ENCODE results near the gene MROH7. TPM values are rescaled to one million over a fixed set of nuclear protein-coding genes. Genes with fewer than 3 reads are reported as not detected.
"Not testable (repeated sequence)": the region's sequence is repeated elsewhere in the genome, so short reads cannot be mapped to it uniquely, and the experiment has no call there.

MROH7 gene
- total RNA-seq, 4 donors from 2014 or later = 3.5 to 11.8 (median 5.4) TPM

GRCh38 chr1:54627196-54627595 is 14.4 kb upstream of the MROH7 start:
- Histone ChIP-seq H3K27me3 (no peaks in the 10 kb centered on the region), H3K4me1 (no peaks in the 10 kb centered on the region), H3K9me3 (no peaks in the 10 kb centered on the region), H3K4me3 (no peak overlapping the region), H3K36me3 (no peaks in the 10 kb centered on the region), H3K27ac (no peak overlapping the region)
- TF ChIP-seq POLR2A (IDR thresholded peaks at IDR 0.05) = no peak
- DNase-seq = no peak
- intact Hi-C loops (cut with DNase I; ENCODE audit: low total_unique reads) = no loop called here

GRCh38 chr1:54635804-54636203 is 5.8 kb upstream of the MROH7 start:
- H3K4me3 ChIP-seq; H3K9me3 ChIP-seq; H3K27me3 ChIP-seq; DNase-seq; intact Hi-C loops (cut with DNase I; ENCODE audit: low total_unique reads); H3K36me3 ChIP-seq; H3K4me1 ChIP-seq; H3K27ac ChIP-seq: not testable (repeated sequence)

GRCh38 chr1:54636461-54637446 is 4.8 kb upstream of the MROH7 start:
- DNase-seq; intact Hi-C loops (cut with DNase I; ENCODE audit: low total_unique reads); H3K27ac ChIP-seq; H3K27me3 ChIP-seq; H3K4me1 ChIP-seq; H3K36me3 ChIP-seq; H3K4me3 ChIP-seq; H3K9me3 ChIP-seq: not testable (repeated sequence)

- no peak overlapping the region for H3K27ac ChIP-seq
- no peaks in the 10 kb centered on the region for H3K36me3 ChIP-seq
- DNase-seq = no peak
- H3K9me3 ChIP-seq = peaks cover 0 to 5% of the 10 kb centered on the region in 2 donors
- TF ChIP-seq POLR2A (IDR thresholded peaks at IDR 0.05) = no peak
- TF ChIP-seq CTCF (IDR thresholded peaks at IDR 0.05) = no peak
- H3K4me1 ChIP-seq = no peaks in the 10 kb centered on the region
- H3K4me3 ChIP-seq = no peak overlapping the region
- intact Hi-C loops (cut with DNase I; ENCODE audit: low total_unique reads) = no loop called here
- no peaks in the 10 kb centered on the region for H3K27me3 ChIP-seq
These were observed 1.2 kb upstream of the MROH7 start for GRCh38 chr1:54640361-54640760.

DNA sequence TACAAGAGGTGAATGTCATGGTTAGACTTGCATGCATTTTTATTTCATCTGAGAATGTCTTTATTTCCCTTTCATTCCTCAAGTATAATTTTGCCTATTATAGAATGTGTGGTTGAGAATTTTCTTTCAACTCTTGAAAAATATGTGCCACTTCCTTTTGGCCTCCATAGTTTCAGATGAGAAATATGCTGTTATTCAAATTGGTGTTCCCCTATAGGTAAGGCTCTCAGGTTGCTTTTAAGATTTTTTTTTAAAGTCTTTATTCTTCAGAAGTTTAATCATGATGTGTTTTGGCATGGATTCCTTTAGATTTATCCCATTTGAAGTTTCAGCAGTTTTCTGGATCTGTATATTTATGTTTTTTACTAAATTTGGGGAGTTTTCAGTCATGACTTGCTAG is 2.1 kb downstream of the MROH7 start:
- no peak overlapping the region for H3K4me3 ChIP-seq
- H3K4me1 ChIP-seq = no peaks in the 10 kb centered on the region
- H3K36me3 ChIP-seq = no peaks in the 10 kb centered on the region
- DNase-seq = no peak
- H3K9me3 ChIP-seq = peaks cover 0 to 5% of the 10 kb centered on the region in 2 donors
- no peak overlapping the region for H3K27ac ChIP-seq
- no peaks in the 10 kb centered on the region for H3K27me3 ChIP-seq
- no peak for TF ChIP-seq POLR2A (IDR thresholded peaks at IDR 0.05)
- no peak for TF ChIP-seq CTCF (IDR thresholded peaks at IDR 0.05)
- intact Hi-C loops (cut with DNase I; ENCODE audit: low total_unique reads) = no loop called here

DNA sequence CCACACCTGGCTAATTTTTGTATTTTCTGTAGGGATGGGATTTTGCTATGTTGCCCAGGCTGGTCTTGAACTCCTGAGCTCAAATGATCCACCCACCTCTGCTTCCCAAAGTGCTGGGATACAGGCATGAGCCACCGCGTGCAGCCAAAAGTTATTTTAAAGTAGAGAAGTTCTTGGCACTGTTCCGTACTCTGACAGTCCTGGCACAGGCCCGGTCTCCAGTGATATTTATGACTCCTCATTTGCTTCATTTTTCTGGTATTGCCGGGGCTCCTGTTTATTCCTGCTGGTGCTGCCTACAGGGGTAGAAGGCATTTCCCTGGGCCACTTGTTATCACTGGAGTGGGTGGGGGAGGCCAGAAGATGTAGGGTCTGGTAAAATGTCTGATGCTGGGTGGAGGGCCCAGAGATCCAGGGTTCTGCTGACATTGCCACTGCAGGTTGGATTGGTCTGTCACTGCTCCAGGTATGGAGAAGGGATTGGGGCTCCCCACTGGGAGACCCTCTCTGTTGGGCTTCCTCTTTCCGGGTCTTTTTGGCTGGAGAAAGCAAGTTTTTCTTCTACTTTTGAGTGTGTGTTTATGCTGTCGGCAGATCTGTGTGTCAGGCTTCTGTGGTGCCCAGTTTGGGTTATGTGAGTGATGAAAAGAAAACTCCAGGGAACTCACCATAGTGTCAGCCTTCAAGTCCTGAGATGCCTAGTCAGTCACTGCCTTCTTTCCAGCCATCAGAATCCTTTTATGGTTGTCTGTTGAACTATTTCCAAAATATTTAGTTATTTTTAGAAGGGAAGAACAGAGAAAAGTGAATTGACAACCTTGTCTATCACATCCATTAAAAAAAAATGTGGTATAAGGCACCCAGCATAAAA is 4.5 kb downstream of the MROH7 start:
- Histone ChIP-seq H3K36me3 (no peaks in the 10 kb centered on the region), H3K9me3 (peaks cover 0 to 5% of the 10 kb centered on the region in 2 donors), H3K27me3 (no peaks in the 10 kb centered on the region), H3K27ac (no peak overlapping the region), H3K4me1 (no peaks in the 10 kb centered on the region), H3K4me3 (no peak overlapping the region)
- intact Hi-C loops (cut with DNase I; ENCODE audit: low total_unique reads) = no loop called here
- no peak for TF ChIP-seq POLR2A (IDR thresholded peaks at IDR 0.05)
- no peak for TF ChIP-seq CTCF (IDR thresholded peaks at IDR 0.05)
- DNase-seq = peak; percentile 34 to 51
